ENCODE measurements around the gene HIVEP3.

- TF ChIP-seq, protein P1, sequence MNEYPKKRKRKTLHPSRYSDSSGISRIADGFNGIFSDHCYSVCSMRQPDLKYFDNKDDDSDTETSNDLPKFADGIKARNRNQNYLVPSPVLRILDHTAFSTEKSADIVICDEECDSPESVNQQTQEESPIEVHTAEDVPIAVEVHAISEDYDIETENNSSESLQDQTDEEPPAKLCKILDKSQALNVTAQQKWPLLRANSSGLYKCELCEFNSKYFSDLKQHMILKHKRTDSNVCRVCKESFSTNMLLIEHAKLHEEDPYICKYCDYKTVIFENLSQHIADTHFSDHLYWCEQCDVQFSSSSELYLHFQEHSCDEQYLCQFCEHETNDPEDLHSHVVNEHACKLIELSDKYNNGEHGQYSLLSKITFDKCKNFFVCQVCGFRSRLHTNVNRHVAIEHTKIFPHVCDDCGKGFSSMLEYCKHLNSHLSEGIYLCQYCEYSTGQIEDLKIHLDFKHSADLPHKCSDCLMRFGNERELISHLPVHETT (CRISPR knock-in tag; conservative IDR thresholded peaks at IDR 0.05), result no peak
- TF ChIP-seq ZNF605 (CRISPR knock-in tag; IDR thresholded peaks at IDR 0.05) (no peak), CTCF (CRISPR knock-in tag; IDR thresholded peaks at IDR 0.05) (no peak), JUNB (CRISPR knock-in tag; IDR thresholded peaks at IDR 0.05; ENCODE audit: borderline replicate concordance) (no peak), CHCHD3 (CRISPR knock-in tag; IDR thresholded peaks at IDR 0.05) (no peak), CEBPG (CRISPR knock-in tag; IDR thresholded peaks at IDR 0.05) (no peak)
Observed at GRCh38 chr1:41590331-41590730, 328.4 kb downstream of the HIVEP3 start.

Measured in HepG2 (cell line).